ENCODE results near the gene CDX2. TPM values are rescaled to one million over a fixed set of nuclear protein-coding genes. Genes with fewer than 3 reads are reported as not detected.

Gene CDX2
- total and polyA plus RNA-seq, 4 donors = not detected

DNA sequence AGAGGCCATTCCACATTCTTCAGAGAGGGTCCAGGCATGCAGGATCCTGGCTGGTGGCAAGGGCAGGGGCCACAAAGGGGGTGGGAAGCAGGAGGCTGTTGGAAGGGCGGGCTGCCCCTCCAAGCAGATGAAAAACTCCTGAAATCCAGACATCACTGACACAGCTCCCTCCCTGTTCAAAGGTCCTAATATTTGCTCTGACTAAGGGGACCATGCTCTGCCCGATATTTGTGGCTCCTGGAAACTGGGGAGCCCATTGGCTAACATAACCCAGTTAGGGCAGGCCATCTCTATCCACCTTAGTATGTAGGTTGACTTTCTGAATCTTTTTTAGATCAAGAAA is 3.3 kb upstream of the CDX2 start:
- WGBS = 74% methylated on average over 2 of the region's 2 CpGs

DNA sequence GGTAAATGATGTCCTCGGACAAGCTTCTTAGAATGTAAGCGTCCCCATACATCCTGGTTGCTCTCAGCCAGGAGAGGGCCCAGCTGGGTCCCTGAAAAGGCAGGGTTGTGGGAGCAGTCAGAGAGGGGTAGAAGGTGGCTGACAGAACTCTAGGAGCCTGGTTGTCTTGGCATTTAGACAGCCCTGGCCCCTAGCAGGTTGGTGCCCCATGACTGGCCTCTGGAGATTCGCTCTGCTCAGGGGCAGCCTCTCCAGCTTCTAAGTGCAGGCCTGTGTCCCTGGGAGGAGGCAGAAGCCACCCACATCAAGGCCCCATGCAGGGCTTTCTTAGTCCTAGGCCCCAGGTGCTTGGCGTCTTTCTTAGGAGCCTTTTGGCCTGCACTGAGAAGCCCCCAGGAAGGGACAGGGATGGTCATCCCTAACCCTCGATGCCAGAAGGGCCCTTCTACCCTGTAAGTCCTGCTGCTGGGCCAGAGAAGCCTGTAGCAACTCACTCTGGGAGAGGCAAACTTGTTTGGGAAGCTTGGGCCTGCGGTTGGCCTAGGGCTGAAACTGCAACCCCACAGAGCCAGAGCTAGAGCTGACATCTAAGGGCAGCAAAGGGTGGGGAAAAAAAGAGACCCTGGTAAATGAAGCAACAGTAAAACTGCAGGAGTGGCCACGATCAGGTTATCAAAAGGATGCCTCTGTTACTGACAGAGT is 2.8 kb upstream of the CDX2 start:
- H3K9ac ChIP-seq (ENCODE audit: low read depth in 1 of 2, low read length in 2 of 2) = no peak overlapping the region
- H3K27me3 ChIP-seq (ENCODE audit: control insufficient read depth in 4 of 4, insufficient read depth in 4 of 4, low read length in 3 of 4) = peaks cover 10 to 51% (median 29%) of the 10 kb centered on the region in 4 donors
- H3K4me3 ChIP-seq (ENCODE audit: low read depth in 1 of 3, low read length in 3 of 3) = no peak overlapping the region
- 74% methylated on average over 7 of the region's 7 CpGs for WGBS
- no peak overlapping the region for H3K27ac ChIP-seq (ENCODE audit: low read depth in 1 of 2, low read length in 2 of 2)
- H3K36me3 ChIP-seq (ENCODE audit: control insufficient read depth in 4 of 4, insufficient read depth in 3 of 4, low read depth in 1 of 4, low read length in 3 of 4) = no peaks in the 10 kb centered on the region
- no peaks in the 10 kb centered on the region for H3K9me3 ChIP-seq (ENCODE audit: control insufficient read depth in 4 of 4, low read length in 3 of 4)
- DNase-seq (ENCODE audit: low spot score) = no peak
- H3K4me1 ChIP-seq (ENCODE audit: control insufficient read depth in 4 of 4, insufficient read depth in 4 of 4, low read length in 3 of 4) = peaks cover 10 to 25% (median 18%) of the 10 kb centered on the region in 4 donors
- TF ChIP-seq, protein P1, sequence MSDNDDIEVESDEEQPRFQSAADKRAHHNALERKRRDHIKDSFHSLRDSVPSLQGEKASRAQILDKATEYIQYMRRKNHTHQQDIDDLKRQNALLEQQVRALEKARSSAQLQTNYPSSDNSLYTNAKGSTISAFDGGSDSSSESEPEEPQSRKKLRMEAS (IDR thresholded peaks at IDR 0.05) = no peak
- TF ChIP-seq NR2F2 (IDR thresholded peaks at IDR 0.05) (no peak), SP1 (IDR thresholded peaks at IDR 0.05) (no peak), GABPA (IDR thresholded peaks at IDR 0.05 in 1 of 2, conservative IDR thresholded peaks at IDR 0.05 in 1 of 2) (no peak), JUND (IDR thresholded peaks at IDR 0.05) (no peak), ZBTB33 (IDR thresholded peaks at IDR 0.05) (no peak), FOXA2 (IDR thresholded peaks at IDR 0.05) (no peak)
- TF ChIP-seq, protein P2, sequence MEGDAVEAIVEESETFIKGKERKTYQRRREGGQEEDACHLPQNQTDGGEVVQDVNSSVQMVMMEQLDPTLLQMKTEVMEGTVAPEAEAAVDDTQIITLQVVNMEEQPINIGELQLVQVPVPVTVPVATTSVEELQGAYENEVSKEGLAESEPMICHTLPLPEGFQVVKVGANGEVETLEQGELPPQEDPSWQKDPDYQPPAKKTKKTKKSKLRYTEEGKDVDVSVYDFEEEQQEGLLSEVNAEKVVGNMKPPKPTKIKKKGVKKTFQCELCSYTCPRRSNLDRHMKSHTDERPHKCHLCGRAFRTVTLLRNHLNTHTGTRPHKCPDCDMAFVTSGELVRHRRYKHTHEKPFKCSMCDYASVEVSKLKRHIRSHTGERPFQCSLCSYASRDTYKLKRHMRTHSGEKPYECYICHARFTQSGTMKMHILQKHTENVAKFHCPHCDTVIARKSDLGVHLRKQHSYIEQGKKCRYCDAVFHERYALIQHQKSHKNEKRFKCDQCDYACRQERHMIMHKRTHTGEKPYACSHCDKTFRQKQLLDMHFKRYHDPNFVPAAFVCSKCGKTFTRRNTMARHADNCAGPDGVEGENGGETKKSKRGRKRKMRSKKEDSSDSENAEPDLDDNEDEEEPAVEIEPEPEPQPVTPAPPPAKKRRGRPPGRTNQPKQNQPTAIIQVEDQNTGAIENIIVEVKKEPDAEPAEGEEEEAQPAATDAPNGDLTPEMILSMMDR (IDR thresholded peaks at IDR 0.05; ENCODE audit: low read depth, low read length, missing input control) = no peak

More for the DNA sequence above, 3.3 kb upstream of the CDX2 start:
- Histone ChIP-seq H3K4me3 (ENCODE audit: low read depth in 1 of 3, low read length in 3 of 3) (no peak overlapping the region), H3K9me3 (ENCODE audit: control insufficient read depth in 4 of 4, low read length in 3 of 4) (no peaks in the 10 kb centered on the region), H3K9ac (ENCODE audit: low read depth in 1 of 2, low read length in 2 of 2) (no peak overlapping the region), H3K36me3 (ENCODE audit: control insufficient read depth in 4 of 4, insufficient read depth in 3 of 4, low read depth in 1 of 4, low read length in 3 of 4) (no peaks in the 10 kb centered on the region), H3K27me3 (ENCODE audit: control insufficient read depth in 4 of 4, insufficient read depth in 4 of 4, low read length in 3 of 4) (peaks cover 13 to 47% (median 29%) of the 10 kb centered on the region in 4 donors), H3K27ac (ENCODE audit: low read depth in 1 of 2, low read length in 2 of 2) (no peak overlapping the region), H3K4me1 (ENCODE audit: control insufficient read depth in 4 of 4, insufficient read depth in 4 of 4, low read length in 3 of 4) (peaks cover 10 to 26% (median 19%) of the 10 kb centered on the region in 4 donors)
- TF ChIP-seq, protein P1 (IDR thresholded peaks at IDR 0.05) = no peak
- no peak for TF ChIP-seq SP1 (IDR thresholded peaks at IDR 0.05)
- no peak for TF ChIP-seq EGR1 (IDR thresholded peaks at IDR 0.05; ENCODE audit: low read depth in 2 of 2)
- TF ChIP-seq, protein P3, sequence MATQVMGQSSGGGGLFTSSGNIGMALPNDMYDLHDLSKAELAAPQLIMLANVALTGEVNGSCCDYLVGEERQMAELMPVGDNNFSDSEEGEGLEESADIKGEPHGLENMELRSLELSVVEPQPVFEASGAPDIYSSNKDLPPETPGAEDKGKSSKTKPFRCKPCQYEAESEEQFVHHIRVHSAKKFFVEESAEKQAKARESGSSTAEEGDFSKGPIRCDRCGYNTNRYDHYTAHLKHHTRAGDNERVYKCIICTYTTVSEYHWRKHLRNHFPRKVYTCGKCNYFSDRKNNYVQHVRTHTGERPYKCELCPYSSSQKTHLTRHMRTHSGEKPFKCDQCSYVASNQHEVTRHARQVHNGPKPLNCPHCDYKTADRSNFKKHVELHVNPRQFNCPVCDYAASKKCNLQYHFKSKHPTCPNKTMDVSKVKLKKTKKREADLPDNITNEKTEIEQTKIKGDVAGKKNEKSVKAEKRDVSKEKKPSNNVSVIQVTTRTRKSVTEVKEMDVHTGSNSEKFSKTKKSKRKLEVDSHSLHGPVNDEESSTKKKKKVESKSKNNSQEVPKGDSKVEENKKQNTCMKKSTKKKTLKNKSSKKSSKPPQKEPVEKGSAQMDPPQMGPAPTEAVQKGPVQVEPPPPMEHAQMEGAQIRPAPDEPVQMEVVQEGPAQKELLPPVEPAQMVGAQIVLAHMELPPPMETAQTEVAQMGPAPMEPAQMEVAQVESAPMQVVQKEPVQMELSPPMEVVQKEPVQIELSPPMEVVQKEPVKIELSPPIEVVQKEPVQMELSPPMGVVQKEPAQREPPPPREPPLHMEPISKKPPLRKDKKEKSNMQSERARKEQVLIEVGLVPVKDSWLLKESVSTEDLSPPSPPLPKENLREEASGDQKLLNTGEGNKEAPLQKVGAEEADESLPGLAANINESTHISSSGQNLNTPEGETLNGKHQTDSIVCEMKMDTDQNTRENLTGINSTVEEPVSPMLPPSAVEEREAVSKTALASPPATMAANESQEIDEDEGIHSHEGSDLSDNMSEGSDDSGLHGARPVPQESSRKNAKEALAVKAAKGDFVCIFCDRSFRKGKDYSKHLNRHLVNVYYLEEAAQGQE (IDR thresholded peaks at IDR 0.05) = no peak
- no peak for TF ChIP-seq RAD21 (IDR thresholded peaks at IDR 0.05)
- no peak for TF ChIP-seq ZBTB33 (IDR thresholded peaks at IDR 0.05)
- TF ChIP-seq NR2F2 (IDR thresholded peaks at IDR 0.05) = no peak
- no peak for TF ChIP-seq TAF1 (conservative IDR thresholded peaks at IDR 0.05)
- no peak for TF ChIP-seq FOXA1 (IDR thresholded peaks at IDR 0.05)
- no peak for TF ChIP-seq GABPA (IDR thresholded peaks at IDR 0.05 in 1 of 2, conservative IDR thresholded peaks at IDR 0.05 in 1 of 2)
- no peak for DNase-seq (ENCODE audit: low spot score)
